ENCODE measurements around the gene UVSSA. TPM values are rescaled to one million over a fixed set of nuclear protein-coding genes. Genes with fewer than 3 reads are reported as not detected.

The UVSSA gene
- total and polyA plus RNA-seq, 9 of the 15 experiments (the other 6 are each of a cell fraction or from before 2014, with no cell fraction given) = 0.21 to 14.6 (median 3.3) TPM

GRCh38 chr4:1352567-1352900, 5.5 kb downstream of the UVSSA start:
- POLR2A ChIA-PET = interaction anchor here (0.6 kb wide), 1 partner anchor 371 kb away, joined by 3 read pairs; no protein-coding TSS in a partner anchor
- in situ Hi-C loops (cut with MboI) = loop anchor here (5.0 kb wide), 2 partner anchors 220 to 275 kb away; no protein-coding TSS in a partner anchor

More at GRCh38 chr4:1352567-1352900, 5.5 kb downstream of the UVSSA start:
- Histone ChIP-seq H3K9me3 (replicated peaks; ENCODE audit: control insufficient read depth, insufficient read depth, low read depth, low read length) (no peaks in the 10 kb centered on the region), H4K20me1 (replicated peaks; ENCODE audit: control insufficient read depth, insufficient read depth, low read length) (peaks cover 10% of the 10 kb centered on the region; the same call in 1 of the 2 replicates), H3K4me1 (replicated peaks in 1 of 2; ENCODE audit: control insufficient read depth in 2 of 2, insufficient read depth in 2 of 2, low read length in 2 of 2) (peaks cover 7 to 70% of the 10 kb centered on the region in 2 experiments), H3K79me2 (ENCODE audit: control insufficient read depth, insufficient read depth, low read length) (peaks cover 12% of the 10 kb centered on the region; the same call in 2 of the 3 replicates), H2AFZ (ENCODE audit: low read depth, low read length) (no peak overlapping the region), H3K27ac (ENCODE audit: extremely low read depth, low read depth, low read length) (no peak overlapping the region), H3K27me3 (ENCODE audit: control insufficient read depth in 2 of 2, insufficient read depth in 2 of 2, low read length in 2 of 2) (no peaks in the 10 kb centered on the region), H3K4me3 (no peak overlapping the region), H3K4me2 (ENCODE audit: insufficient read depth, low read length) (no peak overlapping the region), H3K9ac (ENCODE audit: insufficient read depth in 1 of 2, low read depth in 2 of 2, low read length in 2 of 2) (no peak overlapping the region), H3K9me1 (ENCODE audit: control insufficient read depth, insufficient read depth, low read length) (peaks cover 4% of the 10 kb centered on the region), H3K36me3 (ENCODE audit: control insufficient read depth, insufficient read depth, low read length) (peaks cover 46% of the 10 kb centered on the region; the same call in 2 of the 3 replicates)
- intact Hi-C loops (cut with micrococcal nuclease) = loop anchor here (10.0 kb wide), 1 partner anchor 372 kb away; the partner anchor contains the start of genes TACC3 and TMEM129
- CTCF ChIA-PET (ENCODE audit: low intra/inter-chr PET ratio) = interaction anchor here (1.1 to 1.4 kb wide), 2 partner anchors 222 to 374 kb away, joined by 4 to 11 read pairs; no protein-coding TSS in a partner anchor
- DNase-seq (ENCODE audit: extremely low read depth in 1 of 4, low spot score in 3 of 4) = no peak
- no peak for FAIRE-seq
- WGBS (ENCODE audit: insufficient coverage, low coverage, missing lambda C conversion rate) = 71% methylated on average over 12 of the region's 12 CpGs
- TF ChIP-seq ZNF717 (CRISPR knock-in tag; IDR thresholded peaks at IDR 0.05) = no peak
- no peak for TF ChIP-seq KLF1 (tag; IDR thresholded peaks at IDR 0.05)
- no peak for TF ChIP-seq NR2C1 (IDR thresholded peaks at IDR 0.05)
- no peak for TF ChIP-seq NR2C1 (tag; IDR thresholded peaks at IDR 0.05)
- no peak for TF ChIP-seq TCF7L2 (IDR thresholded peaks at IDR 0.05; ENCODE audit: low read depth, low read length)
- TF ChIP-seq PHB2 (IDR thresholded peaks at IDR 0.05; ENCODE audit: low read depth) = no peak
- no peak for TF ChIP-seq HLTF (IDR thresholded peaks at IDR 0.05)
- no peak for TF ChIP-seq ZNF280B (CRISPR knock-in tag; IDR thresholded peaks at IDR 0.05)
- no peak for TF ChIP-seq DIDO1 (tag; IDR thresholded peaks at IDR 0.05; ENCODE audit: low read depth)
- TF ChIP-seq FOXM1 (IDR thresholded peaks at IDR 0.05; ENCODE audit: low read depth) = no peak
- no peak for TF ChIP-seq FOXM1 (CRISPR knock-in tag; IDR thresholded peaks at IDR 0.05; ENCODE audit: low read depth)
- no peak for TF ChIP-seq PCBP2 (IDR thresholded peaks at IDR 0.05; ENCODE audit: low read depth, low read length, poor library complexity, severe bottlenecking)
- no peak for TF ChIP-seq IFI16 (CRISPR knock-in tag; IDR thresholded peaks at IDR 0.05)
- TF ChIP-seq SRSF3 (IDR thresholded peaks at IDR 0.05; ENCODE audit: insufficient read depth, low read length) = no peak
- no peak for TF ChIP-seq TAF1 (IDR thresholded peaks at IDR 0.05; ENCODE audit: control insufficient read depth, extremely low read depth, insufficient read depth, low read length, severe bottlenecking)
- TF ChIP-seq NR3C1 (CRISPR knock-in tag; IDR thresholded peaks at IDR 0.05) = no peak
- no peak for ATAC-seq
- no TSS peak for BruUV-seq (replicated peaks)

Data from K562 (cell line).